Measurements from ENCODE around the gene NEAT1.

DNA sequence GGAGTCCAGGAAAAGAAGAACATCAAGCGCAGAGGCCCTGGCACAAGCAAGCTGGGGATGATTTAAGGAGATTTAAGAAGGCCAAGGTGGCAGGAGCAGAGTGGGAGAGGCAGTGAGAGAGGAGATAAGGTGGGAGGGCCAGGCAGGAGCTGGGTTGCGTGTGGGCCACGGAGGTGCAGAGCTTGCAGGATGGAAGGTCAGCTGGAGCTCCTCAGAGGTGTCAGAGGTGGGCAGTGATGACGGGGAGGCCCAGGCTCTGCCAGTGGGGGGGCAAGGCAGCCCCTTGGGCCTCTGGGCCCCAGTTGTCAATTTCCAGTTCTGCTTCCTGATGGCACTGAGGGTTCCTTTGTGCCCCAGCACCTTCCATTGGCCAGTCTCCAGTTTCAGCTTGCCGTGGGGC, 29.7 kb upstream of the NEAT1 start:
- TF ChIP-seq POLR2A (IDR thresholded peaks at IDR 0.05) (no peak), POLR2AphosphoS5 (IDR thresholded peaks at IDR 0.05) (no peak), EP300 (IDR thresholded peaks at IDR 0.05) (no peak)
- TF ChIP-seq, protein P1, sequence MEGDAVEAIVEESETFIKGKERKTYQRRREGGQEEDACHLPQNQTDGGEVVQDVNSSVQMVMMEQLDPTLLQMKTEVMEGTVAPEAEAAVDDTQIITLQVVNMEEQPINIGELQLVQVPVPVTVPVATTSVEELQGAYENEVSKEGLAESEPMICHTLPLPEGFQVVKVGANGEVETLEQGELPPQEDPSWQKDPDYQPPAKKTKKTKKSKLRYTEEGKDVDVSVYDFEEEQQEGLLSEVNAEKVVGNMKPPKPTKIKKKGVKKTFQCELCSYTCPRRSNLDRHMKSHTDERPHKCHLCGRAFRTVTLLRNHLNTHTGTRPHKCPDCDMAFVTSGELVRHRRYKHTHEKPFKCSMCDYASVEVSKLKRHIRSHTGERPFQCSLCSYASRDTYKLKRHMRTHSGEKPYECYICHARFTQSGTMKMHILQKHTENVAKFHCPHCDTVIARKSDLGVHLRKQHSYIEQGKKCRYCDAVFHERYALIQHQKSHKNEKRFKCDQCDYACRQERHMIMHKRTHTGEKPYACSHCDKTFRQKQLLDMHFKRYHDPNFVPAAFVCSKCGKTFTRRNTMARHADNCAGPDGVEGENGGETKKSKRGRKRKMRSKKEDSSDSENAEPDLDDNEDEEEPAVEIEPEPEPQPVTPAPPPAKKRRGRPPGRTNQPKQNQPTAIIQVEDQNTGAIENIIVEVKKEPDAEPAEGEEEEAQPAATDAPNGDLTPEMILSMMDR (IDR thresholded peaks at IDR 0.05), result no peak
